Fibroblast of villous mesenchyme (primary cell): Measurements from ENCODE around the gene C10orf67. TPM values are rescaled to one million over a fixed set of nuclear protein-coding genes. Genes with fewer than 3 reads are reported as not detected.

ENCODE experiments used
- DNase-seq: peaks from one replicate; pipeline ENCODE4 v3.0.0-alpha.2; 2010; ENCODE audit warnings: low read depth
- H3K4me3 ChIP-seq: 2 replicates; pipeline ENCODE4 v1.5.1; 2011; ENCODE audit warnings: low read depth, mild to moderate bottlenecking, low read length
- total RNA-seq: library from RNA; depleted of rRNA; stranded (reverse); fragments of >200 nt; gene quantifications from 2 replicates; pipeline ENCODE4 v1.2.3, GENCODE V29; 2012
- TF ChIP-seq, protein P1 (sequence below): IDR thresholded peaks from 2 replicates; pipeline ENCODE4 v1.5.1; 2012; ENCODE audit warnings: low read depth, mild to moderate bottlenecking, low read length; ENCODE audit not compliant: insufficient read depth

The C10orf67 gene
- total RNA-seq, 1 donor = under 0.01 TPM

DNA sequence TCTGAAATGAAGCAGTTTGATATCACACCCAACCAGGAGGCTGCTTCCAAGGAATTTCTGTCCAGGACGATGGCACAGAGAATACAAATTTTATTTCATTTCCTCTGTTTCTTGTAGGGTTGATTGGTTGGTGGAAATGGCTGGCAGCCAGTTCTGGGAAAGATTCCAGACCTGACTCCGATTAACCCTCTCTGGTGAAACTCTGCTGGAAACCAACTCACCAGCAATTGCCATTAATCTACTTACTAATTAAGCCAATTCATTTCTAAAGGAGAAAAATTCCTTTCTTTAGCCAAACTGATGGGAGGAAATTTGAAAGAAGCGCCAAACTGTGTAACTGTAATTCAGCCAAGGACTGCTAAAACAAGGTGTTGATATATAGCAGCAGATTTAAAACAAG is 141.8 kb downstream of the C10orf67 start:
- no peak for DNase-seq
- H3K4me3 ChIP-seq = no peak overlapping the region
- TF ChIP-seq, protein P1, sequence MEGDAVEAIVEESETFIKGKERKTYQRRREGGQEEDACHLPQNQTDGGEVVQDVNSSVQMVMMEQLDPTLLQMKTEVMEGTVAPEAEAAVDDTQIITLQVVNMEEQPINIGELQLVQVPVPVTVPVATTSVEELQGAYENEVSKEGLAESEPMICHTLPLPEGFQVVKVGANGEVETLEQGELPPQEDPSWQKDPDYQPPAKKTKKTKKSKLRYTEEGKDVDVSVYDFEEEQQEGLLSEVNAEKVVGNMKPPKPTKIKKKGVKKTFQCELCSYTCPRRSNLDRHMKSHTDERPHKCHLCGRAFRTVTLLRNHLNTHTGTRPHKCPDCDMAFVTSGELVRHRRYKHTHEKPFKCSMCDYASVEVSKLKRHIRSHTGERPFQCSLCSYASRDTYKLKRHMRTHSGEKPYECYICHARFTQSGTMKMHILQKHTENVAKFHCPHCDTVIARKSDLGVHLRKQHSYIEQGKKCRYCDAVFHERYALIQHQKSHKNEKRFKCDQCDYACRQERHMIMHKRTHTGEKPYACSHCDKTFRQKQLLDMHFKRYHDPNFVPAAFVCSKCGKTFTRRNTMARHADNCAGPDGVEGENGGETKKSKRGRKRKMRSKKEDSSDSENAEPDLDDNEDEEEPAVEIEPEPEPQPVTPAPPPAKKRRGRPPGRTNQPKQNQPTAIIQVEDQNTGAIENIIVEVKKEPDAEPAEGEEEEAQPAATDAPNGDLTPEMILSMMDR = no peak

DNA sequence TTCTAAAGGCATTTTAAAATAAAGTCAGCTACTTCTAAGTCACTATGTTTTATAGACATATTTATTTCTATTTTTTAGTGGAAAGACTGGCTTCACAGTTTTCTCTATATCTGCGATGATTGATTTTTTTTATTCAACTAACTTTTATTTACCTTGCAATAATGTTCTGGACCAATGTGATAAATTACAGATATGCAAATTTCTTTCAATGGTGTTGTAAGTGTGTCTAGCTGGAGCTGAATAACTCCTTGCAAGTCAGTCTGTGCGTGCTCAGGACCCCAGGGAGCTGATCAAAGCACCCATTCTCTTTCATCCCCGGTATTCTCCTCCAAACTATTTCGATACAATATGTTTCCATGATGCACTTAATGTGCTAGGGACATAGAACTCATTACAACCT is 142.8 kb downstream of the C10orf67 start:
- H3K4me3 ChIP-seq = no peak overlapping the region
- TF ChIP-seq, protein P1 = no peak
- no peak for DNase-seq

DNA sequence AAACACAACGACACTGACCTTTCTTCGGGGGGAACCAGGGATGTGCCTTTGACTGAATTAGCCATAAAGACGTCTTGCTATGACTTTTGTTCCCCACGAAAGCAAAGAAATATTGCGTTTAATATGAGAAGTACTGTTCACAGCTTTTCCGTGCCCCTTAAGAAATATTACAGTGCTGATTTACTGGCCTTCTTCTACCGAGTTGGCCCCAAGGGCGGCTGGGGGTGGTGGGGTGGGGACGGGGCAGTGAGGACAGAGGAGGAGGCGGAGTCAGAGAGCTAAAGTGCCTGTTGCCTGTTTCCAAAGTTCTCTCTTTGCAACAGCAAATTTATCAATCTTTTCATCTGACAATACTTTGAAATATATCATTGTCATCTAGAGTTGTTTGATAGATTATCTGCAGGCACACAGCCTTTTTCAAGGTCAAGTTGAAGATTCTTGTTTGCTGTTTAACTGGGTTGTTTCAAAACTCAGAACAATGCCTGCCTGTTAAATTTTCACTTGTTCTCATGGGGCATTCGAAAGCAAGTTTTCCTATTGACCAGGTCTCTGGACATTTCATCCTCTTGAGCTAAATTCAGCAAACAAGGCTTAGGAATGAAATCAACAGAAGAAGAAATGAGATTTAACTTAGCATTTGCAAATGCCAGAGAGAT is 143.5 kb downstream of the C10orf67 start:
- TF ChIP-seq, protein P1 = no peak
- H3K4me3 ChIP-seq = no peak overlapping the region
- no peak for DNase-seq

DNA sequence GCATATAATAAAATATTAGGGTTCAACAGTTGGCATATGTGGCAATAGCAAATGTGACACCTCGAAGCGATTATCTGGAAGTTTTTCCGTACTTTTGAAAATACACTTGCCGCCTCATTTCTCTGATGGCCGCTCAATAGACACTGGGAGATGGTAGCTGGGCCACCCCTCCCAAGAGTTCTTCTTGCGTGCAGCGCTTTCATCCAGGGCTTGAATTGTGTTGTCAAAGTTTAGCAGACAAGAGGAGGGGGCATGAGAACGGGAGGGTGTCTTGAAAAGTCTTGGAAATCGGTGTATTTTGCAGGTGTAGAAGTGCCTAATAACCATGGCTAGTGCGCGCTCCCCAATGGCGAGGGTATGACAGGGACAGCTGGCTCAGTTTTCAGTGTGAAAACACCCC is 144.0 kb downstream of the C10orf67 start:
- TF ChIP-seq, protein P1 = no peak
- H3K4me3 ChIP-seq = no peak overlapping the region
- DNase-seq = no peak

DNA sequence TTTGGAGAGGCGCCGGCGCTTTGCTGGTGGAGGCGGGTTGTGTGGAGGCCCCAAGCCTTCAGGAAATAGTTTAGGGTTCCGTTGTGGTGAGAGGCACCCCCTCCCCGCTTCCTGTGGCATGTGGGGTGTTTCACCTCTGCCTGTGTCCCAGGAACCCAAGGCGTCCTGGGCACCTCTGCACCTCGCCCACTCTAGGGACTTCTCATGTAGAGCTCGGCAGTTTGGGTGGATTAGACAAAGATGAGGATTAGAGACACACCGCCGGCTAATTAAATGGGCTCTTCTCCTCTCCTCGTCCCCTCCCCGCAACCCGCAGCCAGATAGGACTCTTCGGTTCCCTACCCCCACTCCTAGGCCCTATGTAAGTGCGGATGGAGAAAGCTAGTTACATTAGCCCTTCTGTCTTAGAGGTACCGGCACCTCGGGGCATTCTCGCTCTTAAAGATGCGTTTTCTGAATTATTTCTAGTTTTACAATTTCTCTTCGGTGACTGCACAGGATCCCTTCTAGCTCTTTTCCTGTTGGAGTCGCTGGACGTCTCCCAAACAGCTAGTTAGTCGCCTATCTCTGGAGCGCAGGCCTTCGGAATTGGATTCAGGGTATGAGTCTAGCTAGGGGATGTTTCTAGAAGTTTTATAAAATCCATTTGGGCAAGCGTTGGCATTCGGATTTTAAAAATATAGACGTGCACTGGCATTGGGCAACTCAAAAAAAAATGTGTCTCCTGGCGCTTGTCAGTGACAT is 144.7 kb downstream of the C10orf67 start:
- DNase-seq = no peak
- TF ChIP-seq, protein P1 = no peak
- no peak overlapping the region for H3K4me3 ChIP-seq

DNA sequence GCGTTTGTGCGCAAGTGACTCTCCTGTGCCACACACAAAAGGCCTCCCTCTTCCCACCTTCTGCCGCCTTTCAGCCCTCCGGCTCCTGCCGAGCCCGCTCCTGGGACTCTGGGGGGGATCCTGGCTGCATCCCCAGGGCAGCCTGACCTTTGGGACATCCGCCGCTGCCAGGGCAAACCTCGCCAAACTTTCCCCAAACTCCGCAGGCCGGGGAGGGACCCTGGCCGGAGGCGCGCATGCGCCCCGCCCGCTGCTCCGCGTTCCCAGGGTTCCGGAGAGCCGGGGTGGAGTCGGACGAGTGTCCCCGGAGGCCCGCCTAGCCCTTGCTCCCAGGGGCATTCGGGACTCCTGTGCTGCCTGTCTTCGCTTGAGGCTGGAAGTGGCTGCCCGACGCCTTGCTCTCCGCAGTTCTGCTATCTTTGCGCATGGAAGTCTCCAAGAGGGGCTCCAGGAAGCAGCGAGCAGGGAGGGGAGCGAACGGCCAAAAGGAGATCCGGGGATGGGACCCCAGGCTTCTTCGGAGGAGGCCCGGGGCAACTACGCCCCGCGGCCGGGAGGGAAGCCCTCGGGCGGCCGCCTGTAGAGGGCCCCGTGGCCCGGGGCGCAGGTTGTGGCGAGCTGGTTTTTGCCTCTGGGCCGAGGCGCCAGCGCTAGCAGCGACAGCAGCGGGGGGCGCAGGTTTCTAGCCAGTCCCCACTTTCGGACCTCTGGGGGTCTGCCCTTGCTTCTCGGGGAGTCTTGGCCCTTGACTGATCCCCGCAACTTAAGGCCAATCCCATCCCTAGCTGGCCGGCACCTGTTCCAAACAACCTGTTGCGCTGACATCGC is 145.4 kb downstream of the C10orf67 start:
- peak; percentile 6 for DNase-seq
- no peak overlapping the region for H3K4me3 ChIP-seq
- TF ChIP-seq, protein P1 = no peak
